T47D (cell line): ENCODE results near the gene LCN9.
"Not testable (repeated sequence)": the region's sequence is repeated elsewhere in the genome, so short reads cannot be mapped to it uniquely, and the experiment has no call there.

Experiments used
- DNase-seq, 2 experiments: peaks; one replicate each; pipeline versions ENCODE4 v3.0.0 to v3.0.0-alpha.2; 2011 to 2012; ENCODE audit warnings: low read depth in 1 of 2, low spot score in 1 of 2
- JUND ChIP-seq: IDR thresholded peaks from 2 replicates; pipeline ENCODE4 v1.6.1; 2012; ENCODE audit warnings: low read depth
- in situ Hi-C: cut with HindIII; loops from 2 replicates; pipeline ENCODE4 v1.10.0; 2016; ENCODE audit warnings: low sequenced_read_pairs, low pct_unique_long_range_greater_than_20kb

LCN9 gene

GRCh38 chr9:135657416-135657815, 5.7 kb upstream of the LCN9 start:
- in situ Hi-C loops: no loop called here
- no peak for DNase-seq
- TF ChIP-seq JUND: no peak

- TF ChIP-seq JUND: no peak
- in situ Hi-C loops: no loop called here
- no peak for DNase-seq
These were observed 3.9 kb upstream of the LCN9 start for GRCh38 chr9:135659252-135659651.

- TF ChIP-seq JUND: no peak
- DNase-seq: no peak
- in situ Hi-C loops: no loop called here
These were observed 2.7 kb upstream of the LCN9 start for GRCh38 chr9:135660407-135660806.

- no peak for TF ChIP-seq JUND
- DNase-seq: no peak
- in situ Hi-C loops: no loop called here
These were observed 1.1 kb upstream of the LCN9 start for GRCh38 chr9:135661816-135662560.

- in situ Hi-C loops: no loop called here
- no peak for DNase-seq
- no peak for TF ChIP-seq JUND
These were observed 302 bp downstream of the LCN9 start for GRCh38 chr9:135663451-135663770.

- in situ Hi-C loops: no loop called here
- no peak for TF ChIP-seq JUND
- DNase-seq: no peak
These were observed 748 bp downstream of the LCN9 start for GRCh38 chr9:135663857-135664256.

GRCh38 chr9:135664266-135664665, 1.2 kb downstream of the LCN9 start:
- in situ Hi-C loops: no loop called here
- no peak for DNase-seq
- TF ChIP-seq JUND: no peak

GRCh38 chr9:135664801-135665794, 2.0 kb downstream of the LCN9 start:
- no peak for DNase-seq
- in situ Hi-C loops: no loop called here
- no peak for TF ChIP-seq JUND

- no peak for TF ChIP-seq JUND
- in situ Hi-C loops: no loop called here
- DNase-seq: no peak
These were observed 2.7 kb downstream of the LCN9 start for GRCh38 chr9:135665795-135666189.

GRCh38 chr9:135666534-135667462, 3.7 kb downstream of the LCN9 start:
- no peak for TF ChIP-seq JUND
- in situ Hi-C loops: no loop called here
- no peak for DNase-seq

- no peak for DNase-seq
- TF ChIP-seq JUND: no peak
- in situ Hi-C loops: no loop called here
These were observed 4.4 kb downstream of the LCN9 start for GRCh38 chr9:135667463-135668001.

- DNase-seq, in situ Hi-C loops: not testable (repeated sequence)
These were observed 5.9 kb downstream of the LCN9 start for GRCh38 chr9:135669018-135669417.
